Activated CD4-positive, alpha-beta T cell treated with anti-CD3 and anti-CD28 coated beads, Interleukin-2, Interleukin-6, amounts not matched to agents 100 ng/mL and 50 ng/mL, durations not matched to agents 16 hours and 8 hours (primary cell): ENCODE results near the gene BEGAIN.

Source experiments
- DNase-seq: peaks from one replicate; pipeline ENCODE4 v3.0.0-alpha.2; 2020

Gene BEGAIN

GRCh38 chr14:100580316-100581227 lies 6.6 kb downstream of the BEGAIN start:
- DNase-seq: no peak

- no peak for DNase-seq
Observed at GRCh38 chr14:100578552-100578951, 8.7 kb downstream of the BEGAIN start.

- no peak for DNase-seq
Observed at GRCh38 chr14:100577986-100578431, 9.2 kb downstream of the BEGAIN start.

GRCh38 chr14:100577321-100577985 lies 9.8 kb downstream of the BEGAIN start:
- DNase-seq: no peak

GRCh38 chr14:100576091-100577085 lies 10.8 kb downstream of the BEGAIN start:
- no peak for DNase-seq

GRCh38 chr14:100575266-100575995 lies 11.8 kb downstream of the BEGAIN start:
- DNase-seq: no peak

- no peak for DNase-seq
Observed at GRCh38 chr14:100574642-100575031, 12.6 kb downstream of the BEGAIN start.

- DNase-seq: no peak
Observed at GRCh38 chr14:100573757-100574641, 13.2 kb downstream of the BEGAIN start.

- DNase-seq: no peak
Observed at GRCh38 chr14:100573002-100573756, 14.0 kb downstream of the BEGAIN start.

- DNase-seq: no peak
Observed at GRCh38 chr14:100572543-100572942, 14.7 kb downstream of the BEGAIN start.

GRCh38 chr14:100571837-100572236 lies 15.4 kb downstream of the BEGAIN start:
- DNase-seq: no peak

- DNase-seq: no peak
Observed at GRCh38 chr14:100570726-100571454, 16.3 kb downstream of the BEGAIN start.

- DNase-seq: no peak
Observed at GRCh38 chr14:100569734-100570286, 17.4 kb downstream of the BEGAIN start.

- no peak for DNase-seq
Observed at GRCh38 chr14:100568998-100569733, 18.1 kb downstream of the BEGAIN start.

- no peak for DNase-seq
Observed at GRCh38 chr14:100568164-100568997, 18.8 kb downstream of the BEGAIN start.

- no peak for DNase-seq
Observed at GRCh38 chr14:100567877-100568163, 19.4 kb downstream of the BEGAIN start.

- no peak for DNase-seq
Observed at GRCh38 chr14:100567009-100567876, 20.0 kb downstream of the BEGAIN start.
